Measurements from ENCODE around the gene VPS37C. TPM values are rescaled to one million over a fixed set of nuclear protein-coding genes. Genes with fewer than 3 reads are reported as not detected.
"Not testable (repeated sequence)": the region's sequence is repeated elsewhere in the genome, so short reads cannot be mapped to it uniquely, and the experiment has no call there.

VPS37C gene
- total RNA-seq, 1 donor from 2014 or later, result 19.6 TPM

DNA sequence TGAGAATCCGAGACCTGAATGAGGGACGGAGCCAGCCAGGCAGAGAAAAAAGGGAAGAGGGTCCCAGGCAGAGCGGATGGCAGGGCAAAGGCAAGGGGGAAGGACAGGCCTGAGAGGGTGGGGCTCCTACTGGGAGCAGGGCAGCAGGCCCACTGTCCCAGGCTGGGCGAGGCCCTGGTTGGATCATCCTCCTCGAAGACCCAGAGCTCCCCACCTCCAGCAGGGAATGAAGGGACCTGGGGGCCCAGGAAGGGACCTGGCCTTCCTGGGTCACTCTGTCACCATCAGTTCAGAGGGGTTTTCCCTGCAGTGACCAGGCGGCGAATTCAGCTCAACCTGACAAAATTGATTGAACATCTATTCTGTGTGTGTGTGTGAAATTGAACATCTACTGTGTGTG is 54.9 kb downstream of the VPS37C start:
- H3K4me1 Mint-ChIP-seq (ENCODE audit: low read depth), result no peaks in the 10 kb centered on the region
- H3K36me3 Mint-ChIP-seq (ENCODE audit: low read depth), result no peaks in the 10 kb centered on the region
- peak; percentile 81 for DNase-seq (ENCODE audit: low spot score)
- TF ChIP-seq, protein P1, sequence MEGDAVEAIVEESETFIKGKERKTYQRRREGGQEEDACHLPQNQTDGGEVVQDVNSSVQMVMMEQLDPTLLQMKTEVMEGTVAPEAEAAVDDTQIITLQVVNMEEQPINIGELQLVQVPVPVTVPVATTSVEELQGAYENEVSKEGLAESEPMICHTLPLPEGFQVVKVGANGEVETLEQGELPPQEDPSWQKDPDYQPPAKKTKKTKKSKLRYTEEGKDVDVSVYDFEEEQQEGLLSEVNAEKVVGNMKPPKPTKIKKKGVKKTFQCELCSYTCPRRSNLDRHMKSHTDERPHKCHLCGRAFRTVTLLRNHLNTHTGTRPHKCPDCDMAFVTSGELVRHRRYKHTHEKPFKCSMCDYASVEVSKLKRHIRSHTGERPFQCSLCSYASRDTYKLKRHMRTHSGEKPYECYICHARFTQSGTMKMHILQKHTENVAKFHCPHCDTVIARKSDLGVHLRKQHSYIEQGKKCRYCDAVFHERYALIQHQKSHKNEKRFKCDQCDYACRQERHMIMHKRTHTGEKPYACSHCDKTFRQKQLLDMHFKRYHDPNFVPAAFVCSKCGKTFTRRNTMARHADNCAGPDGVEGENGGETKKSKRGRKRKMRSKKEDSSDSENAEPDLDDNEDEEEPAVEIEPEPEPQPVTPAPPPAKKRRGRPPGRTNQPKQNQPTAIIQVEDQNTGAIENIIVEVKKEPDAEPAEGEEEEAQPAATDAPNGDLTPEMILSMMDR (IDR thresholded peaks at IDR 0.05), result no peak
- no peak overlapping the region for H3K27ac Mint-ChIP-seq (ENCODE audit: unreplicated experiment)
- no peak overlapping the region for H3K4me3 Mint-ChIP-seq (ENCODE audit: unreplicated experiment)
- no peaks in the 10 kb centered on the region for H3K9me3 Mint-ChIP-seq (ENCODE audit: low read depth)
- H3K27me3 Mint-ChIP-seq (ENCODE audit: low read depth), result no peaks in the 10 kb centered on the region

DNA sequence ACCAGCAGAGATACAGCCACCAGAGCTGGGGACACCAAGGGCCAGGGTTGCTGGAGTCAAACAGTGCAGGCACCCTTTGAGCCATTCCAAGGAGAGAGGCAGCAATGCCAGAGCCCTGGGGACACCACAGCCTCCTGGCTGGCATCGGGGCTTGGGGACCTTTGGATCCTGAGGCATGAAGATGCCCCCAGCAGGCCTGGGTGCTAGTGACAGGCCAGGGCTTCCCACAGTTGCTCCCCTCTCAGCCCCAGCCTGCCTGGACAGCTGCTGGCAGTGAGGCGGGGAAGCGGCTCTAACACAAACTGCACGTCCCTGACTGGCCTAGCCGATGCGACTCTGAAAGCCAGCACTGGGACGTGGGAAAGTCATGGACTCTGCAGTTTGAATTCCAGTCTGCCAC is 56.3 kb downstream of the VPS37C start:
- TF ChIP-seq, protein P1 (IDR thresholded peaks at IDR 0.05), result no peak
- Mint-ChIP-seq H3K9me3 (ENCODE audit: low read depth) (no peaks in the 10 kb centered on the region), H3K27ac (ENCODE audit: unreplicated experiment) (no peak overlapping the region), H3K4me1 (ENCODE audit: low read depth) (no peaks in the 10 kb centered on the region), H3K4me3 (ENCODE audit: unreplicated experiment) (no peak overlapping the region), H3K36me3 (ENCODE audit: low read depth) (no peaks in the 10 kb centered on the region), H3K27me3 (ENCODE audit: low read depth) (no peaks in the 10 kb centered on the region)
- DNase-seq (ENCODE audit: low spot score), result peak; percentile 71

DNA sequence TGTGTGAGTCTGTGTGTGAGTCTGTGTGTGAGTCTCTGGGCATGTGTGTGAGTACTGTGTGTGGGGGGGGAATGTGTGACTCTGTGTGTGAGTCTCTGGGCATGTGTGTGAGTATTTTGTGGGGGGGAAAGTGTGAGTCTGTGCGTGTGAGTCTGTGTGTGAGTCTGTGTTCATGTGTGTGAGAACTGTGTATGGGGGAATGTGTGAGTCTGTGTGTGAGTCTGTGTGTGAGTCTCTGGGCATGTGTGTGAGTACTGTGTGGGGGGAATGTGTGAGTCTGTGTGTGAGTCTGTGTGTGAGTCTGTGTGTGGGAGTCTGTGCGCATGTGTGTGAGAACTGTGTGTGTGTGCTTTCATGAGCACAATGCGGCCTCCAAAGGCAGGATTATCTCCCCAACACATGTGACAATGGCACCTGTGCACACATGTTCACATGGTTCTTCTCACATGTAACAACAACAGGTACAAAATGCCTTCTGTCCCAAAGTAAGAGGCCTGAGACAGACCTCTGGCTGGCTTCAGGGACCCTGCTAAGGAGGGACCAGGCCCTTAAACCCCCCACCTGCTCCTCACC is 57.3 kb downstream of the VPS37C start:
- no peaks in the 10 kb centered on the region for H3K9me3 Mint-ChIP-seq (ENCODE audit: low read depth)
- H3K27ac Mint-ChIP-seq (ENCODE audit: unreplicated experiment), result no peak overlapping the region
- no peak overlapping the region for H3K4me3 Mint-ChIP-seq (ENCODE audit: unreplicated experiment)
- DNase-seq (ENCODE audit: low spot score), result peak; percentile 20
- no peaks in the 10 kb centered on the region for H3K4me1 Mint-ChIP-seq (ENCODE audit: low read depth)
- H3K27me3 Mint-ChIP-seq (ENCODE audit: low read depth), result no peaks in the 10 kb centered on the region
- H3K36me3 Mint-ChIP-seq (ENCODE audit: low read depth), result no peaks in the 10 kb centered on the region
- TF ChIP-seq, protein P1 (IDR thresholded peaks at IDR 0.05), result no peak

DNA sequence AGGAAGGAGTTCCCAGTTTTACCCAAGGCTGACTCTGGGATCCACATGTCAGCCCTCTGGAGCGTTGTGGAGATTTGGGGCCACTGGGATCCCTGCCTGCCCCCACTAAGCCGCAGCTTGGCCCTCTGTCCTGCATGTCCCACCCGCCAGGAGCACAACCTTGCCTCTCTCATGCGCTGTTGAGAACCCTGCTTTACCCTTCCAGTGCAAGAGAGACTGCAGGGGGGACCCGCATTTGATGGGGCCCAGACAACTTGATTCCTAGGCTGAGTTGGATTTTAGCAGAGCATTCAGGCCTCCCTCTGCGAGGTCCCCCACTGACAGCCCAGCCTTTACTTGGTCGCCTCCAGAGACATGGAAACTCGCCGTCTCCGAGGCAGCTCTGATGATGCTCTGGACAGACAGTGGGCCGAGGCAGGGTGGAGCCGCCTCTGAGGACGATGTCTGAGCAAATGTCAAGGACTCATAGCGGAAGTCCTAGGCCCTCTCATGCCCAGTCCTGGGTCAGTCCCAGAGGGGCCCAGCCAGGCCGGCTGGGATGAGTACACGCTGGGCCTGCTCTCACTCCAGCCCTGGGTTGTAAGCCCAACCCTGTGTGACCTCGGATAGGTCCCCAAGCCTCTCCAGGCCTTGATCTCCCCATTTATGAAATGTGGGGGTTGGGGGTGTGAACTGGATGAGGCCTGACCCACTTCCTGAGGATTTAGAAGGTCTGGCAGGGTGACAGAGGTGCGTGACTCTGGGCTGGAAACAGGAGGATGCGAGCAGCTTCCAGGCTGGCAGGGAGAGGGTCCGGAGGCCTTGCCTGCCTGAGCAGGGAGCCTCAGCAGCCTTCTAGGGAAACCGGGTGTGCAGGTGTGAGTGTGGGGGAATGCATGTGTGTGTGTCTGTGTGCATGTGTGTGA is 58.3 kb downstream of the VPS37C start:
- H3K4me1 Mint-ChIP-seq (ENCODE audit: low read depth), result no peaks in the 10 kb centered on the region
- TF ChIP-seq, protein P1 (IDR thresholded peaks at IDR 0.05), result no peak
- DNase-seq (ENCODE audit: low spot score), result peak; percentile 82
- H3K9me3 Mint-ChIP-seq (ENCODE audit: low read depth), result no peaks in the 10 kb centered on the region
- no peaks in the 10 kb centered on the region for H3K27me3 Mint-ChIP-seq (ENCODE audit: low read depth)
- no peaks in the 10 kb centered on the region for H3K36me3 Mint-ChIP-seq (ENCODE audit: low read depth)
- H3K4me3 Mint-ChIP-seq (ENCODE audit: unreplicated experiment), result no peak overlapping the region
- no peak overlapping the region for H3K27ac Mint-ChIP-seq (ENCODE audit: unreplicated experiment)

DNA sequence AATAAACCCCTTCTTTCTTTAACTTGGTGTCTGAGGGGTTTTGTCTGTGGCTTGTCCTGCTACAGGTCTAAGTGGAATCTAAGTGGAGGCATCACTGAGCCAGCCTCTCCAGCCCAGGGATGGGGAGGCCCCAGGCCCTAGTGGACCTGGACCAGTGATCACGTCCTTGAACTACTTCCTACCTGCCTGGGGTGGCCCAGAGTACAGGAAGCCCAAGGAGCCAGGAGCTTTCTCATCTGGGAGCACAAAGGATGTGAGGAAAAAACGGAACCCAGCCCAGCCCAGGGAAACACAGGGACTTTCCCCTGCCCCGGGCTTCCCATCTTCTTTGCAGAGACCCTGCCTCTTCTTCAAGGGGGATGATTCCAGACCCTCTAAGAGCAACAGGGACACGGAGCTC is 62.4 kb downstream of the VPS37C start:
- H3K27ac Mint-ChIP-seq (ENCODE audit: unreplicated experiment), result no peak overlapping the region
- H3K4me3 Mint-ChIP-seq (ENCODE audit: unreplicated experiment), result no peak overlapping the region
- TF ChIP-seq, protein P1 (IDR thresholded peaks at IDR 0.05), result no peak
- peaks cover 1% of the 10 kb centered on the region for H3K36me3 Mint-ChIP-seq (ENCODE audit: low read depth)
- DNase-seq (ENCODE audit: low spot score), result no peak
- peaks cover 3% of the 10 kb centered on the region for H3K9me3 Mint-ChIP-seq (ENCODE audit: low read depth)
- H3K27me3 Mint-ChIP-seq (ENCODE audit: low read depth), result peaks cover 8% of the 10 kb centered on the region
- H3K4me1 Mint-ChIP-seq (ENCODE audit: low read depth), result no peaks in the 10 kb centered on the region

DNA sequence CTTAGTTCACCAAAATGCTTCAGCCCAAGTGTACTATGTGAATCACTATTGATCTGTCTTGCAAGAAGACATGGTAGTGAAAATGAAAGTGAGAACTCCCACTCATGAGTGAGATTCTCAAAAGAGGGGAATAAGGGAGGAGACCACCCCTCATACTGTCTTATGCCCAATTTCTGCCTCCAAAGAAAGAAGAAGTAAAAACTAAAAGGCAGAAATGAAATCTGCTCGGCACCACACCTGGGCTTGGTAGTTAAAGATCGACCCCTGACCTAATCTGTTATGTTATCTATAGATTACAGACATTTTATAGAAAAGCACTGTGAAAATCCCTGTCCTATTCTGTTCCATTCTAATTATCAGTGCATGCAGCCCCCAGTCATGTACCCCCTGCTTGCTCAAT is 63.0 kb downstream of the VPS37C start:
- H3K4me3 Mint-ChIP-seq (ENCODE audit: unreplicated experiment); H3K36me3 Mint-ChIP-seq (ENCODE audit: low read depth); H3K9me3 Mint-ChIP-seq (ENCODE audit: low read depth); H3K27ac Mint-ChIP-seq (ENCODE audit: unreplicated experiment); H3K27me3 Mint-ChIP-seq (ENCODE audit: low read depth); H3K4me1 Mint-ChIP-seq (ENCODE audit: low read depth); DNase-seq (ENCODE audit: low spot score): not testable (repeated sequence)

Data from chondrocyte (in vitro differentiated cells).